ENCODE measurements around the gene DHX9. TPM values are rescaled to one million over a fixed set of nuclear protein-coding genes. Genes with fewer than 3 reads are reported as not detected.

DHX9 gene
- total RNA-seq, 1 experiment from 2014 or later = 218 TPM

DNA sequence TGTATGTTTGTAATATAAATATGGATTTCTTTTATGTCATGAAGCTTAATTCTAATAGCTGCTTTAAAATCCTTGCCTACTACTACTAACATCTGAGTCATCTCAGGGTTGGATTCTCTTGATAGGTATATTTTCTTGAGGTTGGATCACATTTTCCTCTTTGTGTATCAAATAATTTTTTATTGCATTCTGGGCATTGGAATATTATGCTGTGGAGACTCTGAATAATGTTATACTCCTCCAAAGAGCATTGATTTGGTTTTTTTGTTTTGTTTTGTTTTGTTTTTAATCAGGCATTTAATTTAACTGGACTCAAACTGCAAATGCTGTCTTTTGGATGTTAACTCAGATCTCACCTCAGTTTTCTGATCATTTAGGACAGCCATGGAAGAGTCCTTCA, 8.0 kb downstream of the DHX9 start:
- Histone ChIP-seq H3K4me3 (ENCODE audit: low read depth, low read length) (no peak overlapping the region), H3K4me1 (no peaks in the 10 kb centered on the region; the same call in 1 of the 2 replicates), H3K27me3 (replicated peaks; ENCODE audit: control insufficient read depth, insufficient read depth, low read length) (no peaks in the 10 kb centered on the region), H3K36me3 (ENCODE audit: control insufficient read depth, insufficient read depth, low read length) (peaks cover 2% of the 10 kb centered on the region), H3K9me3 (no peaks in the 10 kb centered on the region)
- BruUV-seq (replicated peaks) = no TSS peak
- ChIA-PET CTCF (no interaction called here), POLR2A (interaction anchor here (0.6 kb wide), 1 partner anchor 46 kb away, joined by 3 read pairs; no protein-coding TSS in a partner anchor)
- no peak overlapping the region for H3K4me3 Mint-ChIP-seq (ENCODE audit: unreplicated experiment)
- no peak overlapping the region for H3K27ac Mint-ChIP-seq (ENCODE audit: unreplicated experiment)
- no peaks in the 10 kb centered on the region for H3K9me3 Mint-ChIP-seq (ENCODE audit: unreplicated experiment)
- intact Hi-C loops (cut with micrococcal nuclease; ENCODE audit: unreplicated experiment) = no loop called here
- no peak for DNase-seq
- H3K4me1 Mint-ChIP-seq (ENCODE audit: low read depth, unreplicated experiment) = peaks cover 19% of the 10 kb centered on the region
- peaks cover 96% of the 10 kb centered on the region for H3K36me3 Mint-ChIP-seq (ENCODE audit: insufficient read depth, unreplicated experiment)
- no peaks in the 10 kb centered on the region for H3K27me3 Mint-ChIP-seq (ENCODE audit: insufficient read depth, unreplicated experiment)
- TF ChIP-seq, protein P1, sequence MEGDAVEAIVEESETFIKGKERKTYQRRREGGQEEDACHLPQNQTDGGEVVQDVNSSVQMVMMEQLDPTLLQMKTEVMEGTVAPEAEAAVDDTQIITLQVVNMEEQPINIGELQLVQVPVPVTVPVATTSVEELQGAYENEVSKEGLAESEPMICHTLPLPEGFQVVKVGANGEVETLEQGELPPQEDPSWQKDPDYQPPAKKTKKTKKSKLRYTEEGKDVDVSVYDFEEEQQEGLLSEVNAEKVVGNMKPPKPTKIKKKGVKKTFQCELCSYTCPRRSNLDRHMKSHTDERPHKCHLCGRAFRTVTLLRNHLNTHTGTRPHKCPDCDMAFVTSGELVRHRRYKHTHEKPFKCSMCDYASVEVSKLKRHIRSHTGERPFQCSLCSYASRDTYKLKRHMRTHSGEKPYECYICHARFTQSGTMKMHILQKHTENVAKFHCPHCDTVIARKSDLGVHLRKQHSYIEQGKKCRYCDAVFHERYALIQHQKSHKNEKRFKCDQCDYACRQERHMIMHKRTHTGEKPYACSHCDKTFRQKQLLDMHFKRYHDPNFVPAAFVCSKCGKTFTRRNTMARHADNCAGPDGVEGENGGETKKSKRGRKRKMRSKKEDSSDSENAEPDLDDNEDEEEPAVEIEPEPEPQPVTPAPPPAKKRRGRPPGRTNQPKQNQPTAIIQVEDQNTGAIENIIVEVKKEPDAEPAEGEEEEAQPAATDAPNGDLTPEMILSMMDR (IDR thresholded peaks at IDR 0.05; ENCODE audit: insufficient read depth in 1 of 2, low read depth in 1 of 2, low read length in 1 of 2, severe bottlenecking in 1 of 2, unreplicated experiment in 1 of 2) = no peak

DNA sequence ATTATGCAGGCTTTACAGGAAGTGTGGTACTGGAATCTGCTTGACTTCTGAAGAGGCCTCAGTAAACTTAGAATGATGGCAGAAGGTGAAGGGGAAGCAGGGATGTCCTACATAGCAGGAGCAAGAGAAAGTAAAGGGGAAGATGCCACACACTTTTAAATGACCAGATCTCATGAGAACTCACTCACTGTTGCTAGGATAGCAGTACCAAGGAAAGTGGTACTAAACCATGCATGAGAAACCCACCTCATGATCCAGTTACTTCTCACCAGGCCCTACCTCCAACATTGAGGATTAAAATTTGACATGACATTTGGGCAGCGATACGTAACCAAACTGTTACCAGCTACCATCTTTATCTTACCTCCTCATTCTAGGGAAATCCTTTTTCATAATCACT, 9.6 kb downstream of the DHX9 start:
- no peaks in the 10 kb centered on the region for H3K4me1 ChIP-seq
- ChIA-PET CTCF (no interaction called here), POLR2A (no interaction called here)
- no peaks in the 10 kb centered on the region for H3K9me3 ChIP-seq
- peaks cover 96% of the 10 kb centered on the region for H3K36me3 Mint-ChIP-seq (ENCODE audit: insufficient read depth, unreplicated experiment)
- TF ChIP-seq, protein P1 (IDR thresholded peaks at IDR 0.05; ENCODE audit: insufficient read depth in 1 of 2, low read depth in 1 of 2, low read length in 1 of 2, severe bottlenecking in 1 of 2, unreplicated experiment in 1 of 2) = no peak
- no peak overlapping the region for H3K4me3 ChIP-seq (ENCODE audit: low read depth, low read length)
- H3K4me3 Mint-ChIP-seq (ENCODE audit: unreplicated experiment) = no peak overlapping the region
- DNase-seq = no peak
- intact Hi-C loops (cut with micrococcal nuclease; ENCODE audit: unreplicated experiment) = no loop called here
- no peaks in the 10 kb centered on the region for H3K27me3 ChIP-seq (replicated peaks; ENCODE audit: control insufficient read depth, insufficient read depth, low read length)
- H3K27ac Mint-ChIP-seq (ENCODE audit: unreplicated experiment) = no peak overlapping the region
- H3K36me3 ChIP-seq (ENCODE audit: control insufficient read depth, insufficient read depth, low read length) = peaks cover 1% of the 10 kb centered on the region
- no peaks in the 10 kb centered on the region for H3K27me3 Mint-ChIP-seq (ENCODE audit: insufficient read depth, unreplicated experiment)
- BruUV-seq (replicated peaks) = no TSS peak
- H3K4me1 Mint-ChIP-seq (ENCODE audit: low read depth, unreplicated experiment) = peaks cover 13% of the 10 kb centered on the region
- no peaks in the 10 kb centered on the region for H3K9me3 Mint-ChIP-seq (ENCODE audit: unreplicated experiment)

DNA sequence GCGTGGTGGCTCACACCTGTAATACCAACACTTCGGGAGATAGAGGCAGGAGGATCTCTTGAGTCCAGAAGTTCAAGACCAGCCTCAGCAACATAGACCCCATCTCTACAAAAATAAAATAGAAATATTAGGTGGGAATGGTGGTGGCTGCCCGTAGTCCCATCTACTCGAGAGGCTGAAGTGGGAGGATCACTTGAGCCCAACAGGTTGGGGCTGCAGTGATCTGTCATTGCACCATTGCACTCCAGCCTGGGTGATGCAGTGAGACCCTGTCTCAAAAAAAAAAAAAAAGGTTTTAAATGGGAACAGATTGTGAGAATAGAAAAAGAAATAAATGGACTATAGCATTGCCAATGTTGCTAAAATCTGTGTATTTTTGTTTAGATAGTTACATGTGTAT, 11.2 kb downstream of the DHX9 start:
- TF ChIP-seq, protein P1 (IDR thresholded peaks at IDR 0.05; ENCODE audit: insufficient read depth in 1 of 2, low read depth in 1 of 2, low read length in 1 of 2, severe bottlenecking in 1 of 2, unreplicated experiment in 1 of 2) = no peak
- Mint-ChIP-seq H3K27me3 (ENCODE audit: insufficient read depth, unreplicated experiment) (no peaks in the 10 kb centered on the region), H3K27ac (ENCODE audit: unreplicated experiment) (no peak overlapping the region), H3K36me3 (ENCODE audit: insufficient read depth, unreplicated experiment) (peaks cover 96% of the 10 kb centered on the region), H3K4me3 (ENCODE audit: unreplicated experiment) (no peak overlapping the region), H3K4me1 (ENCODE audit: low read depth, unreplicated experiment) (peaks cover 13% of the 10 kb centered on the region), H3K9me3 (ENCODE audit: unreplicated experiment) (no peaks in the 10 kb centered on the region)
- H3K4me1 ChIP-seq = no peaks in the 10 kb centered on the region
- no peaks in the 10 kb centered on the region for H3K9me3 ChIP-seq
- no TSS peak for BruUV-seq (replicated peaks)
- DNase-seq = no peak
- intact Hi-C loops (cut with micrococcal nuclease; ENCODE audit: unreplicated experiment) = no loop called here
- CTCF ChIA-PET = no interaction called here
- POLR2A ChIA-PET = no interaction called here
- H3K36me3 ChIP-seq (ENCODE audit: control insufficient read depth, insufficient read depth, low read length) = no peaks in the 10 kb centered on the region; the same call in 1 of the 2 replicates
- no peak overlapping the region for H3K4me3 ChIP-seq (ENCODE audit: low read depth, low read length)
- H3K27me3 ChIP-seq (replicated peaks; ENCODE audit: control insufficient read depth, insufficient read depth, low read length) = no peaks in the 10 kb centered on the region
